HG03175 (cell line): Measurements from ENCODE around the gene NAT14.
A peak's percentile ranks its signal among the peaks of the same experiment; 100 is the strongest.

Experiments used
- ATAC-seq: cut with Tn5 transposase; IDR thresholded peaks from one replicate; pipeline ENCODE4 v1.9.1; 2021; ENCODE audit warnings: mild to moderate bottlenecking, moderate library complexity; ENCODE audit not compliant: unreplicated experiment

NAT14 gene

DNA sequence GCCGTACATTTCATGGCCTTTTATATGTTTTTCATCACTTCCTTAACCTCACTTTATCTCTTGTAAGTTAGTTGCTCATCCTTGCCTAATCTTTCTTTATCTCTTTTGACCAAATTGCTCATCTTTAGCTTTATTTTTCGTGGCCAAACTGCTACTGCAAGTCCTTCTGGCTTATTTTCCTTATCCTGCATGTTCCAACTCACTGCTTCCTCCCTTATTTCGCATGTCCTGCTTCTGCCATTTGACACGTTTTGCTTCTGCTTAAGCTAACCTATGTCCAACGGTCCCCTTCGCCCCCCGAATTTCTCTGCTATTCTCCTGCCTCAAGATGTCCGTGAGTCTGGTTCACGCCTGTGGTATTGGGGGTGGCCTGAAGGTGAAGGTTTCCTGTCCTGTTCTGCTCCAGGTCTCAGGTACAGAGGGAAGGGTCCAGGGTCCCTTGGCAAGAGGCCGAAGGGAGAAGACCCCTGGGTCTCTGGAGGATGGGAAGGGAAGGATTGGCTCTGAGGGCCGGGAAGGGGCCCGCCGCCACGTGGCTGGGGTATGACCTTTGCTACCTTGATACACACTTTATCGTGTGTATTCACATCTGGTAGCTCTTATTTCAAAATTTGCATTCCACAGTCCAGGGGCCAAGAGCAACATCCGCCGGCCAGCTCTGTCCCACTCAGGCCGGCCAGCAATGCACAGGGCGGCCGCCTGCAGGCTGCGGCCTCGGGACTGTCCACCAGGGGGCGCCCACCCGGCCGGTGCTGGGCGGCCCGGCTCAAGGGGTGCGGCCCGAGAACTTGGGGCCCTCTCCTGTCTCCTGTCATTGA, 17.5 kb upstream of the NAT14 start:
- ATAC-seq, result peak; percentile 64

DNA sequence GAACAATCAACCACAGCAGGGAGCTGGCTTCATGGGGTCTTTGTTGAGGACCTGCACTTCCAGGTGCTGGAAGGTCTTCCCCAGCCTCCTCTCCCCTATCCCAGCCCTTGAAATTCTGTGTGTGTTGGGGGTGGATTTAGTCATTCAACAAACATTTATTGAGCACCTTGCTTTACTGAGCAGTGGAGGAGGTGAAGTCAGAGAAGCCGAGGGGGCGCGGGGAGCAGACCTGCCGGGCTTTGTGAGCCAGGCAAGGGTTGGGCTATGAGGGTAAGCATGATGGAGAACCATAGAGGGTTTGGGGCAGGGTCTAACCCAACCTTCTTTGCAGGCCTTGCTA, 17.0 kb upstream of the NAT14 start:
- no peak for ATAC-seq

DNA sequence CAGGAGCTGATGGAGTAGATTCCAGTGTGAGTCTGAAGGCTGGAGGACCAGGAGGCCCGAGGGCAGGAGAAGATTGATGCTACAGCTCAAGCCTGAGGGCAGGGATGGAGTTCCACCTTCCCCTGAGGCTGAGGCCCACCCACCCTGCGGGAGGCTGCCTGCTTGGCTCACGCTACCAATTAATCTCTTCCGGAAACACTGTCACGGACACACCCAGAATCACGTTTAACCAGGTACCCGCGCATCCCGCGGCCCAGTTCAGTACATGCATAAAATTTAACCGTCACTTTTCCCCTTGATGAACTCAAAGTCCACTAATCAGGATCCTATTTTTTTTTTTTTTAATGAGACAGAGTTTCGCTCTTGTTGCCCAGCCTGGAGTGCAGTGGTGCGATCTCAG, 13.7 kb upstream of the NAT14 start:
- no peak for ATAC-seq

DNA sequence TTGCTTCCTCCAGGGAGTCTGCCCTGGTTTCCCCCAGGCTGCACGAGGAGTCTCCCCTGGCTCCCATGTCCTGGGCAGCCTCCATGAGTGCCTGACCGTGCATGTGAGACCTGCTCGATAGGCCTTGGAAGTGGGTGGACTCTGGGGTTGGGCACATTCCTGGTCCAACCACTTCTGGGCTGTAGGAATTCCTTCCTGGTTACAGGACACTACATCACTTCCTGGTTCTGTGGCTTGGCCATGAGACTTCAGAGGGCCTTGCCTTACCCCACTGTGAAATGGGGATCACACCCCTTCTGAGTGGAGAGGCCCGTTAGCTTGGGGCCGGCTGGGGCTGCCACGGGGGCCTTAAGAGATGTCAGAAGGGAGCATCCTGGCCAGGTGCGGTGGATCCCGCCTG, 12.5 kb upstream of the NAT14 start:
- no peak for ATAC-seq

DNA sequence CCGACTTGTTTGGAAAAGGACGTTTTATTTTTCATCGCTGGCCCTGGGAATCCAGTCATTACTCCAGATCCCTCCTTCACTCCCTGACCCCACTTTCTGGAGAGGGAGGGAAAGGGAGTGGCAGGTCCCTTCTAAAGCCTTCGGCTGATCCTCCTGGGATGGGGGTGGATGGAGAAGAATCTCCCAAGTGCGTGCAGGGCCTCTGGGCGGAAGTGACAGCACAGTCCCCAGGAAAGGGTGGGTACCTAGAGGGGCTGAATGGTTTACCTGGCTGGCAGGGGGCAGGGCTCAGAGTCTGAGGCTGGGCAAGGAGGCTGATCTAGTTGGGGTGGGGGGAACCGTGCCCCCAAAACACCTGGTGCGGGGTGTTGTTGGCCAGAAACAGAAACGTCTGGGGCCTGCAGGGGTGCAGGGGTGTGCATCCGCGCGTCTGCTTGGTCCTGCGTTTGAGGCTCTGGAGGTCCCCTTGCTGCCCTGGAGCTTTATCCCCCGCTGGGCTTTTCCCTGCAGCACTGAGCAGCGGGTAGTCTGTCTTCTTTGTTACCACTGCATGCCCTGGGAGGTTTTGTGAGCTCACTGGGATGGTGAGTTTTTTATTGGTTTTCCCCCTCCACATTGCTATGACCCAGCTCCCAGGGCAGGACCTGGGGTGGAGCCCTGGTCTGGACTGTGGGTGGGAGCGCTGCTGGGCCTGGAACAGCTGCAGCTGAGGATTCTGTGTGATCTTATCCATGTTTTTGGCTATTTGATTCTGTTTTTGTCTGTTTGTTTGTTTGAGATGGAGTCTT, 11.6 kb upstream of the NAT14 start:
- ATAC-seq, result no peak

DNA sequence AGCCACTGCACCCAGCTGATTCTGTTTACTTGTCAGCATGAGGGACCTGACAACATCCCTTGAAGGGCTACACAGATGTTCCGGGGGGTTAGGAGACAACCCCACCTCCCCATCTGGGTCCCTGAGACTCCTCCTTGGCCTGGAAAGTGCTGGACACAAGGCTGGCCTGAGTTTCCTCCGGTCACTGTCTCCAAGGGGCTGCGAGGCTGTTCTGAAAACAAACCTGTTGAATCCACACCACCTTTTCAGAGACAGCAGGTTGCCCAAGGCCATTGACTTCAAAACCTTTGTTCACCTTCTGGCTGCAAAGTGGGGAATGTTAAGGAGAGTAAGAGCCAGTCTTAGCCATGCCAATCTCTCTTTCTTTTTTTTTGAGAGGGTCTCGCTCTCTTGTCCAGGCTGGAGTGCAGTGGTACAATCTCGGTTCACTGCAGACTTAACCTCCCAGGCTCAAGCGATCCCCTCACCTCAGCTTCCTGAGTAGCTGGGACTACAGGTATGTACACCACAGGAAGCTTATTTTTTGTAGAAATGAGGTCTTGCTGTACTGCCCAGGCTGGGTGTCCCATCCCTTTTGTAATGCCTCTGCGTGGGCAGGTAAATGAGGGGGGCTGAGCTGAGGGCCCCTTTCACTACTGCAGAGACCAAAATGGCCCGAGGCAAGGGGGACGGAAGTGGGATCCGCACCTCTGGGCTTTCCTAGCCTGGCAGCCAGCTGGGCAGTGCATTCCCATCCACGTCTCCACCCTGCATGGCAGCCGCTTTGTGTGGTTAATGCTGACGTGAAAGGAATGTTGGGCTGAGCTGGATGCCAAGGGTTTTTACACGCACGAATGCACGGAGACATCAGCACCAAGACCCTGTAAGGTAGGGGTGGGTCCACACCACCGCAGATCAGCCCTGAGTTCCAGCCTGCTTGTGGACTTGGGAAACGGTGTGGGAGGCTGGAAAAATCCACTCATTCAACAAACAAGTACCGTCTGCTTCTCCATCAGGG, 10.4 kb upstream of the NAT14 start:
- ATAC-seq, result no peak

DNA sequence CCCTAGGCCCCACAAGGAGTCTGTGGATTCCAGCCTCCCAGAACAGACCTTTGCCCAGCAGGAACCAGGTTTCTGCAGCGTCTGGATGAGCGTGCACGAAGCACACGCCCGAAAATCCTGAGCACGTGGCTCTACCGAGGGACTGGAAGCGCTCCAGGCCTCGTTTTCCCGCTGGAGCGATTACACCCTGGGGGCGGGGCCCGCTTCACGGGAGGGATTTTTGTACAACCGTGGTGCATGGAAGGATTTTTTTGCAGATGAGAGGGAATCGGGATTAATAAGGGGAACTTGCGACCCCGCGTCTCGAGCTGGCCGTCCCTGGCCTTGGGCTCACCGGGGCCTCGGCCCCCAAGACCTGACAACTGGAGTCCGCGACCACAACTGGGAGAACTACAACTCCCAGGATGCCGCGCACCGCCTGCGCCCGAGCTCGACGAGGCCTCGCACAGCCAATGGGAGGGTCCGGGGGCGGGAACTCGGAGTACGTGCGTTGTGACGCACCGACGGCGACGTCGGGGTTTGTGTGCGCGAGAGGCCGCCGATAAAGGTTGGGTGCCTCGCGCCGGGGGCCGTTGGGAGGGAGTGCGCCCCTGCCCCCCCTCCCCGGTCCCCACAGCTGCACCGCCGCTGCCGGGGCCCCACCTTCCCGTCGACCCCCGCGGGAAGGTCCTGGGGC, 8.8 kb upstream of the NAT14 start, which contains the start of gene ZNF628:
Gene ZNF628 (plus strand): TSS at position 518 of the 676 bp plus-strand sequence. CDS start 3,294 bp downstream, outside the sequence.
- peak; percentile 94 for ATAC-seq

DNA sequence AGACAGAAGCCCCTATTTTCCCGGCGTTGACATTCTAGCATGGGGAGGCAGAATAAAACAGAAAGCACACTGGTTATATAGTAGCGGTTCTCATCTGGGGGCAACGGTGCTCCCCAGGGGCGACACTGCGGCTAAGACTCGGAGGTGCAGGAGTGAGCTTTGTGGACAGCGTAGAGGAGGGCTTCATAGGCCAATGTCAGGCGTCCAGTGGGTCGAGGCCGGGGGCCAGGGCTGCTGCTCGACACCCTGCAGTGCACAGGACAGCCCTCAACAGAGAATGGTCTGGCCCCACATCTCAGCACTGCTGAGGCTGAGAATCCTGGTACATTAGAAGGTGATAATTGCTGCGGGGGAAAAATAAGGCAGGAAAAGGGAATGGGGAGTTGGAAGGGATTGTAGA, 7.1 kb upstream of the NAT14 start:
- no peak for ATAC-seq

DNA sequence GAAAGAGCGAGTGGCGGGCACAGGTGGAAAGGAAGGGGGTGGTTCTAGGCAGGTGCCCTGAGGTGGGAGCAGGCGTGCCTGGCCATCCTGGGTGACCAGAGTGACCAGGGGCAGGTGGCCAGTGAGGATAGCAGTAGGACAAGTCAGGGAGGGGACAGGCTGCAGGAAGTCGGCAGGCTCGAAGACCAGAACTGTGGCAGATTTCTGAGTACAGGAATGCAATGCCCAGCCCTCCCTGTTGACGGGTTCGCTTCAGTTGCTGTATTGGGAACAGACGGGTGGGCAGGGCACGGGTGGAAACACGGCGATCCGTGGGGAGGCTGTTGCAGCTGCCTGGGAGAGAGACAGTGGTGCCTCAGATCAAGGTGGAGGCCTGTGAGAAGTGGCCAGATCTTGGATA, 6.6 kb upstream of the NAT14 start:
- no peak for ATAC-seq

DNA sequence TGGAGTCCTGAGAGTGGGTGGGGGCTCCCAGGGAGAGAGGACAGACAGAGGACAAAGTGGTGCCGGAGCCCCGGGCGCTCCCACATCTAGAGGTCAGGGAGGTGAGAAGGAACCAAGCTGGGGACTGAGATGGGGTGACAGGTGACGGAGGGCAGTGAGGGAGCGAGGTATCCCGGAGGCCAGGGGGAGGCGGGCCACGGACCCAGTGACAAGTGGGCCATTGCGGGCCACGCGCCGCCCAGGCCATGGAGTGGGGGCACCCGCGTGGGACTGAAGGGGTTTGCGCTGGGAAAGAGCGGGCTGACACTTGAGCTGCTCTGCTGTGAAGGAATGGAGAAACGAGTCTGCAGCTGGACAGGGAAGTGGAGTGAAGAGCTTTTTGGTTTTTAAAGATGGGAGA, 5.9 kb upstream of the NAT14 start:
- no peak for ATAC-seq

DNA sequence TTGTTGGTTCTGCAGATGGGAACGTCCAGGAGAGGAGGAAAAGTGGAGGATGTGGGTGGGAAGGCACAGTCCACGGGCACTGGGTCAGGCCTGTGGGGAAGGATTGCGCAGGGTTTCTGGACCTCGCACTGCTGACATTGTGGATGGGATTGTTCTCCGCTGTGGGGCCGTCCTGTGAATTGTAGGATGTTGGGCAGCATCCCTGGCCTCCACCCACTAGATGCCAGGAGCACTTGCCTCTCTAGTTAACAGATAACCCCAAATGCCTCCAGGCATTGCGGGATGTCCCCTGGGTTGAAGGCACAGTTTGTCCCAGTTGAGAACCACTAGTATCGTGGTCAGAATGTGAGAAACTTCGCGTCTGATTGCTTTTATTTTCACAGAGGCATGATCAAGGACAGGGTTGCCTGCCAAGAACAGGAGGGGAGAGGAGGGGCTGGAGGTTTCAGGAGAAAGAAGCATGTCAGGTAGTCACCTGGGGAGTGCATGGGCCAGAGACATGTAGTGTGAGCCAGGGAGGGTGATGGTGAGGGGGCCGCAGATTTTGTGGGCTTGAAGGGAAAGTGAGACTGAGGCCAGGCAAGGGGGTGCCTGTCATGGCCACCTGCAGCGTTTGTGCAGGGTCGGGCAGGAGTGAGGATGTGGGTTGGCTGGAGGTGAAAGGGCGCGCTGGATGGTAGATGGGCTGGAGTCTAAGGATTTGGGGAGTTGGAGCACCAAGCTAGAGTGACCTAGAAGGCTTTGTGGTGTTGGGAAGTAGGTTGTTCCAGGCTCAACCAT, 5.3 kb upstream of the NAT14 start:
- ATAC-seq, result no peak

DNA sequence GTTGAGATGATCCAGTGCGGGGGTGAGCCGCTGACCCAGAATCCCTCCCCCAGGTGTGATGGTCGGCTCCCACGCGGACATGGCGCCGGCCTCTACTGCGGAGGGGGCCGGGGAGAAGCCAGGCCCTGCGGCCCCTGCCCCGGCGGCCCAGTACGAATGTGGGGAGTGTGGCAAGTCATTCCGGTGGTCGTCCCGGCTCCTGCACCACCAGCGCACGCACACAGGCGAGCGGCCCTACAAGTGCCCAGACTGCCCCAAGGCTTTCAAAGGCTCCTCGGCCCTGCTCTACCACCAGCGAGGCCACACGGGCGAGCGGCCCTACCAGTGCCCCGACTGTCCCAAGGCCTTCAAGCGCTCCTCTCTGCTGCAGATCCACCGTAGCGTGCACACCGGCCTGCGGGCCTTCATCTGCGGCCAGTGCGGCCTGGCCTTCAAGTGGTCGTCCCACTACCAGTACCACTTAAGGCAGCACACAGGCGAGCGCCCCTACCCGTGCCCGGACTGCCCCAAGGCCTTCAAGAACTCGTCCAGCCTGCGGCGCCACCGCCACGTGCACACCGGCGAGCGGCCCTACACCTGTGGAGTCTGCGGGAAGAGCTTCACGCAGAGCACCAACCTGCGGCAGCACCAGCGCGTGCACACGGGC, 3.7 kb upstream of the NAT14 start:
- no peak for ATAC-seq

DNA sequence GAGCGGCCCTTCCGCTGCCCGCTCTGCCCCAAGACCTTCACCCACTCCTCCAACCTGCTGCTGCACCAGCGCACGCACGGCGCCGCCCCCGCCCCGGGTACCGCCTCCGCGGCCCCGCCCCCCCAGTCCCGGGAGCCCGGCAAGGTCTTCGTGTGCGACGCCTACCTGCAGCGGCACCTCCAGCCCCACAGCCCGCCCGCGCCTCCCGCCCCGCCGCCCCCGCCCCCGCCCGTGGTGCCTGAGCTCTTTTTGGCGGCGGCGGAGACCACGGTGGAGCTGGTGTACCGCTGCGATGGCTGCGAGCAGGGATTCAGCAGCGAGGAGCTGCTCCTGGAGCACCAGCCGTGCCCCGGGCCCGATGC, 3.2 kb upstream of the NAT14 start:
- no peak for ATAC-seq

DNA sequence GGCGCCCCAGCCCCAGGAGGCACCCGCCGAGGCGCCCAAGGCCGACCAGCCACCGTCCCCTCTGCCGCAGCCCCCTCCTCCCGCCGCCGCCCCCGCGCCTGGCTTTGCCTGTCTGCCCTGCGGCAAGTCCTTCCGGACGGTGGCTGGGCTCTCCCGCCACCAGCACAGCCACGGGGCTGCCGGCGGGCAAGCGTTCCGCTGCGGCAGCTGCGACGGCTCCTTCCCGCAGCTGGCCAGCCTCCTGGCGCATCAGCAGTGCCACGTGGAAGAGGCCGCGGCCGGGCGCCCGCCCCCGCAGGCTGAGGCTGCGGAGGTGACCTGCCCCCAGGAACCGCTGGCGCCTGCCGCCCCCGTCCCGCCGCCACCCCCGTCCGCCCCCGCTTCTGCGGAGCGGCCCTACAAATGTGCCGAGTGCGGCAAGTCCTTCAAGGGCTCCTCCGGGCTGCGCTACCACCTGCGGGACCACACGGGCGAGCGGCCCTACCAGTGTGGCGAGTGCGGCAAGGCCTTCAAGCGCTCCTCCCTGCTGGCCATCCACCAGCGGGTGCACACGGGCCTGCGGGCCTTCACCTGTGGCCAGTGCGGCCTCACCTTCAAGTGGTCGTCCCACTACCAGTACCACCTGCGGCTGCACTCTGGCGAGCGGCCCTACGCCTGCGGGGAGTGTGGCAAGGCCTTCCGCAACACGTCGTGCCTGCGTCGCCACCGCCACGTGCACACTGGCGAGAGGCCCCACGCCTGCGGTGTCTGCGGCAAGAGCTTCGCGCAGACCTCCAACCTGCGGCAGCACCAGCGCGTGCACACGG, 2.6 kb upstream of the NAT14 start:
- no peak for ATAC-seq

DNA sequence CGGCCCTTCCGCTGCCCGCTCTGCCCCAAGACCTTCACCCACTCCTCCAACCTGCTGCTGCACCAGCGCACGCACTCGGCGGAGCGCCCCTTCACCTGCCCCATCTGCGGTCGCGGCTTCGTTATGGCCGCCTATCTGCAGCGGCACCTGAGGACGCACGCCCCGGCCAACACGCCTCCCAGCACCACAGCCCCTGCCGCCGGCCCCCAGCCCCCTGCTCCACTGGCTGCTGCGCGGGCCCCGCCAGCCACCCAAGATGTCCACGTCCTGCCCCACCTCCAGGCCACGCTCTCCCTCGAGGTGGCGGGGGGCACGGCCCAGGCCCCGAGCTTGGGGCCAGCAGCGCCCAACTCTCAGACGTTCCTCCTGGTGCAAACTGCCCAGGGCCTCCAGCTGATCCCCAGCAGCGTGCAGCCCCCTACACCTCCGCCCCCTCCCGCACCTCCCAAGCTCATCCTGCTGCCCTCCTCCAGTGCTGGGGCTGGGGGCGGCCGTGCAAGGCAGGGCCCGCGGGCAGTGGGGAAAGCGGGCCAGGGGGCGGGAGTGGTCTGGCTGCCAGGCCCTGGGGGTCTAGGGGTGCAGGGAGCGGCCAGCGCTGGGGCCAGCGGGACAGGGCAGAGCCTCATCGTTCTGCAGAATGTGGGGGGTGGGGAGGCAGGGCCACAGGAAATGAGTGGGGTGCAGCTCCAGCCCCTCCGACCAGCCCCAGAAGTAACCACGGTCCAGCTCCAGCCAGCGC, 1.9 kb upstream of the NAT14 start:
- no peak for ATAC-seq

DNA sequence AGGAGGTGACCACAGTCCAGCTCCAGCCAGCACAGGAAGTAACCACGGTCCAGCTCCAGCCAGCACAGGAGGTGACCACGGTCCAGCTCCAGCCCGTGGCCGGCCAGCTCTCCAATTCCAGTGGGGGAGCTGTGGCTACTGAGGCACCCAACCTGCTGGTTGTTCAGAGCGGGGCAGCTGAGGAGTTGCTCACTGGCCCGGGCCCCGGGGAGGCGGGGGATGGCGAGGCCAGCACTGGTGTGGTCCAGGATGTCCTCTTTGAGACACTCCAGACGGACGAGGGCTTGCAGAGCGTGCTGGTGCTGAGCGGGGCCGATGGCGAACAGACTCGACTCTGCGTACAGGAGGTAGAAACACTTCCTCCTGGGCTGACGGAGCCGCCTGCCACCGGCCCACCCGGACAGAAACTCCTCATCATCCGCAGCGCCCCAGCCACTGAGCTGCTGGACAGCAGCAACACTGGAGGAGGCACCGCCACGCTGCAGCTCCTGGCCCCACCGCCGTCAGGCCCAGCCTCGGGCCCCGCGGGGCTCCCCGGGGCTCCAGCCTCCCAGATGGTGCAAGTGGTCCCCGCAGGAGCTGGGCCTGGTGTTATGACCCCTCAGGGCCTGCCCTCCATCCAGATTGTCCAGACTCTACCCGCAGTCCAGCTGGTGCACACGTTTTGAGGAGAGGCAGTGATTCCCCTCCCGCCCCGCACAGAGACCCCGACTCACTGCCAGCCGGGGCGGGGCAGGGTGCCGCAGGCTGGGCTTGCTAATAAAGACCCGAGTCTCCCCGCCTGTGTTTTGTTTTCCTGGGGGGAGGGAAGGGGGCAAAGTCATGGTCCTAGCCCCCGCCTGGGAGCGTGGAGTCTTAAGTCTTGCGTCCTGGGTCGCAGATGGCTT, 1.0 kb upstream of the NAT14 start:
- ATAC-seq, result no peak

DNA sequence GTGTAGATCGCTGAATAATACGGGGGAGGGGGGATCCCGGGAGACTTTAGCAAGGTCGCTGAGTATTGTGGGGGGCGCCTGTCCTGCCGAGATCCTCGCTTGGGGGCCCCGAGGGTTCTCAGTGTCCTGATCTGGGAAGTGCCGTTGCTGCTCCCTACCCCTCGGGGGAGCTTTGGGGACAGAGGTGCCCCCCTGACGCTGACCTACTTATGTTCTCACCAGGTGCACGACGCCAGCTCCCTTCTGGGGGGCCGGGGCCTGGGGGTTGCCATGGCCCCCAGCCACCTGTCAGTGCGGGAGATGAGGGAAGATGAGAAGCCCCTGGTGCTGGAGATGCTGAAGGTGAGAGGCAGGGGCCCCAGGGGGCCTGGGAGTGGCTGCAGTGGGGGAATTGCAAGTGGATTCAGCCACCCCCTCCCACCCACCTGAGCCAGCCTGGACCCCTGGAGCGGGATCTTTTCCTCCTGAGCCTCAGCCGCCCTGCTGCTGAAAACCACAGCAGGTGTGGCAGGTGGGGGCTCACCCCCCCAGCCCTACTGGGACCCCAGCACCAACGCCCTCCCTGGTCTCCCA, 537 bp downstream of the NAT14 start:
- ATAC-seq, result no peak
